Endothelial cell of umbilical vein (primary cell): ENCODE measurements around the gene NDUFB4.

Source experiments
- GATA2 ChIP-seq: IDR thresholded peaks from 2 replicates; pipeline ENCODE4 v1.7.0; 2011; ENCODE audit warnings: low read depth, mild to moderate bottlenecking, moderate library complexity, mixed read lengths, low read length; ENCODE audit not compliant: insufficient read length, insufficient read depth
- POLR2A ChIP-seq: IDR thresholded peaks from 2 replicates; pipeline ENCODE4 v1.6.1; 2012; ENCODE audit warnings: low read depth, mild to moderate bottlenecking, control low read depth, low read length
- POLR2AphosphoS5 ChIP-seq: IDR thresholded peaks from 2 replicates; pipeline ENCODE4 v1.6.1; 2012; ENCODE audit warnings: low read depth, mild to moderate bottlenecking, control low read depth, low read length, moderate library complexity; ENCODE audit not compliant: insufficient read depth
- TF ChIP-seq, protein P1 (sequence below), 2 donors: IDR thresholded peaks; 1 replicate in 1 of 2; 2 replicates in 1 of 2; pipeline ENCODE4 v1.5.1; 2011; ENCODE audit warnings: low read length in 2 of 2, mild to moderate bottlenecking in 2 of 2, moderate library complexity in 2 of 2, control low read depth in 1 of 2, inconsistent platforms in 1 of 2, low read depth in 1 of 2; ENCODE audit not compliant: insufficient read depth in 1 of 2; ENCODE audit errors: extremely low read depth in 1 of 2
- TF ChIP-seq, protein P2 (sequence below): IDR thresholded peaks from 2 replicates; pipeline ENCODE4 v1.6.1; 2011; ENCODE audit not compliant: insufficient read depth, insufficient read length

DNA sequence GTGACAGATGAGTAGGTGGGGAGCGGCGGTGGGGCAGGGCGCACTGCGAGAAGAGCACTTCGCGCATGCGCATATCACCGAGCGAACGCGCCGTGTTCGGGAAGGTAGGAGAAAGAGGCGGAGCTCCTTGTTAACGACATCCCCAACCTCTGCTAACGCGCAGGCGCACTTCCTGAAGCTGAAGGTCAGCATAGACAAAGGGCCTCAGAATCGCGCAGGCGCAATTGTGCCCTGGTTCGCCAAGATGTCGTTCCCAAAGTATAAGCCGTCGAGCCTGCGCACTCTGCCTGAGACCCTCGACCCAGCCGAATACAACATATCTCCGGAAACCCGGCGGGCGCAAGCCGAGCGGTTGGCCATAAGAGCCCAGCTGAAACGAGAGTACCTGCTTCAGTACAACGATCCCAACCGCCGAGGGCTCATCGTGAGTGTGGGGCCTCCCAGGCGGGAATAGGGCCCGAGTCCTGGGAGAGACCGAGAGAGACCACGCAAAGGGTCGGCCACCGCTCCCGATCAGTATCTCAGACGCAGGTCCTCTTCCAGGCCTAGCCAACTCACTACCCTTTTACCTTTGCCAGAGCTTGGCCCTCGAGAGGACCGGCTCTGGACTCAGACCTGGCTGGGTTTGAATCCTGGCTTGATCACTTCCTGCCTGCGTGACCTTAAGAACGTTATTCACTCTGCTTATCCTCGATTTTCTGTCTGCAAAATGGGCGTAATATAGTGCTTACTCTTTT lies at the start of gene NDUFB4:
- TF ChIP-seq, protein P1, sequence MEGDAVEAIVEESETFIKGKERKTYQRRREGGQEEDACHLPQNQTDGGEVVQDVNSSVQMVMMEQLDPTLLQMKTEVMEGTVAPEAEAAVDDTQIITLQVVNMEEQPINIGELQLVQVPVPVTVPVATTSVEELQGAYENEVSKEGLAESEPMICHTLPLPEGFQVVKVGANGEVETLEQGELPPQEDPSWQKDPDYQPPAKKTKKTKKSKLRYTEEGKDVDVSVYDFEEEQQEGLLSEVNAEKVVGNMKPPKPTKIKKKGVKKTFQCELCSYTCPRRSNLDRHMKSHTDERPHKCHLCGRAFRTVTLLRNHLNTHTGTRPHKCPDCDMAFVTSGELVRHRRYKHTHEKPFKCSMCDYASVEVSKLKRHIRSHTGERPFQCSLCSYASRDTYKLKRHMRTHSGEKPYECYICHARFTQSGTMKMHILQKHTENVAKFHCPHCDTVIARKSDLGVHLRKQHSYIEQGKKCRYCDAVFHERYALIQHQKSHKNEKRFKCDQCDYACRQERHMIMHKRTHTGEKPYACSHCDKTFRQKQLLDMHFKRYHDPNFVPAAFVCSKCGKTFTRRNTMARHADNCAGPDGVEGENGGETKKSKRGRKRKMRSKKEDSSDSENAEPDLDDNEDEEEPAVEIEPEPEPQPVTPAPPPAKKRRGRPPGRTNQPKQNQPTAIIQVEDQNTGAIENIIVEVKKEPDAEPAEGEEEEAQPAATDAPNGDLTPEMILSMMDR (IDR thresholded peaks at IDR 0.05; ENCODE audit: extremely low read depth in 1 of 2, insufficient read depth in 1 of 2, low read depth in 1 of 2, low read length in 2 of 2), result no peak
- TF ChIP-seq, protein P2, sequence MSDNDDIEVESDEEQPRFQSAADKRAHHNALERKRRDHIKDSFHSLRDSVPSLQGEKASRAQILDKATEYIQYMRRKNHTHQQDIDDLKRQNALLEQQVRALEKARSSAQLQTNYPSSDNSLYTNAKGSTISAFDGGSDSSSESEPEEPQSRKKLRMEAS, result no peak
- TF ChIP-seq POLR2A (peak; percentile 95), GATA2 (peak; percentile 28), POLR2AphosphoS5 (peak; percentile 89)
